GM12878 (cell line): Measurements from ENCODE around the gene BCL11A. TPM values are rescaled to one million over a fixed set of nuclear protein-coding genes. Genes with fewer than 3 reads are reported as not detected.

Source experiments
- ATAC-seq: fragments of 200-7000 bp; cut with Tn5 transposase; 3 replicates; pipeline ENCODE4 v1.9.1; 2020; ENCODE audit warnings: mild to moderate bottlenecking, moderate library complexity
- BruUV-seq: library from RNA; stranded (reverse); fragments of 400-500 nt; replicated peaks from 2 replicates; lab custom pipeline; 2021; lab: Mats Ljungman, UMichigan
- CTCF ChIA-PET: fragments of 300-600 bp; sonication (Branson Sonifier 250); formaldehyde crosslinking; extraction: SDS; loops from one replicate; lab custom pipeline; 2021; ENCODE audit warnings: inconsistent platforms; lab: Yijun Ruan, JAX
- POLR2A ChIA-PET: fragments of 350-600 bp; formaldehyde crosslinking; extraction: SDS; loops from one replicate; lab custom pipeline; 2021; ENCODE audit warnings: inconsistent platforms; lab: Charles Lee
- RAD21 ChIA-PET: fragments of 300-600 bp; sonication (Branson Sonifier 250); formaldehyde crosslinking; loops from one replicate; lab custom pipeline; 2023; ENCODE audit warnings: antibody characterized with exemption; ENCODE audit not compliant: unreplicated experiment; lab: Charles Lee
- SMC1A ChIA-PET: fragments of 300-600 bp; sonication (Branson Sonifier 250); formaldehyde crosslinking; loops from one replicate; lab custom pipeline; 2023; ENCODE audit not compliant: unreplicated experiment, uncharacterized antibody; lab: Charles Lee
- DNase-seq: peaks from one replicate; pipeline ENCODE4 v3.0.0-alpha.2; 2011; ENCODE audit warnings: low read depth, low spot score
- FAIRE-seq: peaks from 3 replicates; lab custom pipeline; 2011; peaks lifted over from hg19 to GRCh38; lab: Jason Lieb, UNC
- H2AFZ ChIP-seq: 2 replicates; pipeline ENCODE4 v1.6.0; 2011; ENCODE audit warnings: low read depth, low read length, control low read depth; ENCODE audit not compliant: control insufficient read depth
- H3K27ac ChIP-seq: 2 replicates; pipeline ENCODE4 v1.5.1; 2011; ENCODE audit warnings: control low read depth; ENCODE audit not compliant: control insufficient read depth, insufficient read depth
- H3K27me3 ChIP-seq, 2 experiments: replicated peaks in 1 of 2; 2 replicates each; pipeline versions ENCODE4 v1.6.0 to v1.6.1; 2011; ENCODE audit warnings: low read length in 1 of 2; ENCODE audit not compliant: control insufficient read depth in 2 of 2, insufficient read depth in 2 of 2
- H3K36me3 ChIP-seq, 2 experiments: 2 replicates each; pipeline ENCODE4 v1.5.1; 2011; ENCODE audit warnings: low read length in 1 of 2; ENCODE audit not compliant: control insufficient read depth in 2 of 2, insufficient read depth in 2 of 2
- H3K4me1 ChIP-seq: 2 replicates; pipeline ENCODE4 v1.6.1; 2011; ENCODE audit warnings: mild to moderate bottlenecking, low read length, moderate library complexity, mixed read lengths; ENCODE audit not compliant: control insufficient read depth, insufficient read depth
- H3K4me2 ChIP-seq: 2 replicates; pipeline ENCODE4 v1.6.0; 2011; ENCODE audit warnings: control low read depth; ENCODE audit not compliant: control insufficient read depth, insufficient read depth
- H3K4me3 ChIP-seq: fragments of 200-600 bp; sonication (generic); 2 replicates; pipeline ENCODE4 v1.5.1; 2016
- H3K79me2 ChIP-seq: 2 replicates; pipeline ENCODE4 v1.6.0; 2011; ENCODE audit warnings: low read length; ENCODE audit not compliant: control insufficient read depth, insufficient read depth
- H3K9ac ChIP-seq: 2 replicates; pipeline ENCODE4 v1.8.0; 2011; ENCODE audit warnings: low read length, control low read depth, mixed read lengths; ENCODE audit not compliant: control insufficient read depth, insufficient read depth
- H3K9me3 ChIP-seq: replicated peaks from 3 replicates; pipeline ENCODE4 v1.5.1; 2011; ENCODE audit warnings: mild to moderate bottlenecking, low read length; ENCODE audit not compliant: control insufficient read depth, insufficient read depth
- H4K20me1 ChIP-seq: 2 replicates; pipeline ENCODE4 v1.6.0; 2011; ENCODE audit not compliant: control insufficient read depth, insufficient read depth
- CREM ChIP-seq: IDR thresholded peaks from 2 replicates; pipeline ENCODE4 v1.6.1; 2014; ENCODE audit warnings: antibody characterized with exemption, low read depth
- EED ChIP-seq: sonication (generic); IDR thresholded peaks from 2 replicates; pipeline ENCODE4 v1.6.1; 2016; ENCODE audit warnings: antibody characterized with exemption, low read depth
- ETV6 ChIP-seq, 2 experiments: fragments of 450-650 bp in 1 of 2; IDR thresholded peaks in 1 of 2; conservative IDR thresholded peaks in 1 of 2; 2 replicates each; pipeline ENCODE4 v1.6.1; 2014; ENCODE audit warnings: antibody characterized with exemption in 1 of 2, borderline replicate concordance in 1 of 2, low read depth in 1 of 2, mild to moderate bottlenecking in 1 of 2, moderate library complexity in 1 of 2
- MYB ChIP-seq: fragments of 150-350 bp; IDR thresholded peaks from 2 replicates; pipeline ENCODE4 v1.6.1; 2014; ENCODE audit warnings: mild to moderate bottlenecking, low read depth, low read length, borderline replicate concordance
- NFYB ChIP-seq: IDR thresholded peaks from 2 replicates; pipeline ENCODE4 v1.6.1; 2011; ENCODE audit warnings: low read depth, mild to moderate bottlenecking, low read length, improper control_type of control experiment, moderate library complexity; ENCODE audit not compliant: insufficient read depth
- ZNF207 ChIP-seq: fragments of 450-650 bp; IDR thresholded peaks from 2 replicates; pipeline ENCODE4 v1.6.1; 2014; ENCODE audit warnings: antibody characterized with exemption, mild to moderate bottlenecking, borderline replicate concordance
- ZSCAN29 ChIP-seq: fragments of 450-650 bp; IDR thresholded peaks from 2 replicates; pipeline ENCODE4 v1.6.1; 2017; ENCODE audit warnings: mild to moderate bottlenecking, moderate library complexity
- WGBS: methylation state at CpG from one replicate; pipeline ENCODE4 v1.1.6; 2016; ENCODE audit warnings: low lambda C conversion rate; ENCODE audit not compliant: insufficient replicate concordance, insufficient coverage; ENCODE audit errors: missing lambda C conversion rate; 5-methylcytosine and 5-hydroxymethylcytosine counted together
- in situ Hi-C: fragments of 300-500 bp; cut with MboI; formaldehyde crosslinking; loops from 9 replicates; pipeline ENCODE4 v1.14.3; 2018; ENCODE audit warnings: mixed read lengths
- intact Hi-C: fragments of 100-400 bp; cut with micrococcal nuclease; formaldehyde crosslinking; loops from one replicate; pipeline ENCODE4 v1.14.2; 2022; ENCODE audit not compliant: unreplicated experiment
- polyA plus RNA-seq, 11 experiments: library from polyadenylated mRNA; depleted of rRNA in 4 of 11; unstranded in 6 of 11; stranded (reverse) in 5 of 11; fragments of >200 nt; fragmentation: Nextera tagmentation in 4 of 11; fragmentation: Illumina TruSeq in 1 of 11; extraction: Ambion mirVana in 4 of 11; extraction: Trizol in 1 of 11; gene quantifications; 1 replicate in 1 of 11; 2 replicates in 10 of 11; pipeline versions ENCODE4 v1.2.1 to v1.2.3, GENCODE V29; 2011 to 2016; ENCODE audit warnings: inconsistent platforms in 2 of 11, missing spikeins in 2 of 11, low read depth in 1 of 11
- total RNA-seq, 4 experiments: library from RNA; depleted of rRNA in 3 of 4; stranded (reverse); fragments of >200 nt in 3 of 4; fragmentation: Illumina TruSeq in 1 of 4; extraction: Trizol in 1 of 4; gene quantifications; 2 replicates each; pipeline versions ENCODE4 v1.2.1 to v1.2.3, GENCODE V29; 2013 to 2021
- TF ChIP-seq, protein P1 (sequence below): IDR thresholded peaks from 2 replicates; pipeline ENCODE4 v1.6.1; 2011; ENCODE audit warnings: low read depth, low read length, improper control_type of control experiment, borderline replicate concordance
- TF ChIP-seq, protein P2 (sequence below): fragments of 450-650 bp; IDR thresholded peaks from 2 replicates; pipeline ENCODE4 v1.6.1; 2014; ENCODE audit warnings: mild to moderate bottlenecking
- TF ChIP-seq, protein P3 (sequence below): fragments of 450-650 bp; IDR thresholded peaks from 2 replicates; pipeline ENCODE4 v1.6.1; 2016; ENCODE audit warnings: mild to moderate bottlenecking
- TF ChIP-seq, protein P4 (sequence below): fragments of 450-650 bp; IDR thresholded peaks from 2 replicates; pipeline ENCODE4 v1.6.1; 2016; ENCODE audit warnings: mild to moderate bottlenecking, moderate library complexity, borderline replicate concordance

The BCL11A gene
- total and polyA plus RNA-seq, 10 of the 15 experiments (the other 5 are each of a cell fraction or from before 2014, with no cell fraction given) = 7.5 to 26.6 (median 11.1) TPM; not detected in 1

DNA sequence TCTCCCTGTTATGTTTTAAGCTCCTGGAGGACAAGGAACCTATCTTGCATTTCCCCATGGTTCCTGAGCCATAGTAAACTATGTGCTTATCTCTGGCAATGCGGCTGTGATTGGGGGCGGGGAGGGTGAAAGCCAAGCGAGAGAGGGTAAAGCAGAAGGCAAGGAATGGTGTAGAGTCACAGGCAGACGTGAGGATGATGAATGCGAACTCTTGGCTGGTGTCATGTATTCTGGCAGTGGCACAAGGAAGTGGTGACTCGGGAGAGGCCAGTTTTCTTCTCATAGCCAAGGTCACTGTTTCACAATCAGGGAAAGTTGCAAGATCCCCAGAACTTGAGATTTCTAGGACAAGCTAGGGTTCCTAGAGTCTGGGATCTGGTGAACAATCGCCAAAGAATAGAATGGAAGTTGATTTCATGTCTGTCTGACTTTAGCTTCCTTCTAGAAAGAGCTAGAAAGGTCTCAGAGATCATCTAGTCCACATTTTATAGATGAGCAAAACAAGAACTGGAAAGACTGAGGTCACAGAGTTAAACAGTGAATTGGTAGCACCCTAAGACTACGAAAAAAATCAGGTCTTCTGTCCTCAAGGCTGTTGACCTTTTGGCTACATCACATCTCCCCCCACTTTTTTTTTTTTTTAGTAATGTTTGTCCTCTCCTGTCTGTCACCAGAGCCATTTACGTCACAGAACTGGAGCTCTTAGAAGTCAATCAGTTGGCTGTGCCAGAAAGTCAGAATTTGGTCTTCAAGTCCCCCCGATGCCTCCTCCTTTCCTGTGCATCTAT is 137.0 kb downstream of the BCL11A start:
- 94% methylated on average over 10 of the region's 10 CpGs for WGBS

More for the DNA sequence above, 137.0 kb downstream of the BCL11A start:
- DNase-seq (no peak), ATAC-seq (no peak), FAIRE-seq (no peak)
- BruUV-seq = no TSS peak
- CTCF ChIA-PET = no interaction called here
- Histone ChIP-seq H3K4me3 (no peak overlapping the region), H3K36me3 (no peaks in the 10 kb centered on the region), H3K27me3 (no peaks in the 10 kb centered on the region), H3K79me2 (no peaks in the 10 kb centered on the region), H3K27ac (no peak overlapping the region), H3K9ac (no peak overlapping the region), H3K4me1 (peaks cover 34% of the 10 kb centered on the region), H3K4me2 (no peak overlapping the region), H3K9me3 (no peaks in the 10 kb centered on the region), H4K20me1 (no peaks in the 10 kb centered on the region), H2AFZ (no peak overlapping the region)
- SMC1A ChIA-PET = interaction anchor here (0.6 to 1.5 kb wide), 6 partner anchors 9 to 111 kb away, joined by 3 to 4 read pairs (median 4); no protein-coding TSS in a partner anchor
- RAD21 ChIA-PET = interaction anchor here (0.6 to 1.0 kb wide), 2 partner anchors 115 to 134 kb away, joined by 3 read pairs; no protein-coding TSS in a partner anchor
- in situ Hi-C loops = no loop called here
- POLR2A ChIA-PET = interaction anchor here (0.6 kb wide), 1 partner anchor 541 kb away, joined by 5 read pairs; no protein-coding TSS in a partner anchor
- intact Hi-C loops = no loop called here
- TF ChIP-seq, protein P1, sequence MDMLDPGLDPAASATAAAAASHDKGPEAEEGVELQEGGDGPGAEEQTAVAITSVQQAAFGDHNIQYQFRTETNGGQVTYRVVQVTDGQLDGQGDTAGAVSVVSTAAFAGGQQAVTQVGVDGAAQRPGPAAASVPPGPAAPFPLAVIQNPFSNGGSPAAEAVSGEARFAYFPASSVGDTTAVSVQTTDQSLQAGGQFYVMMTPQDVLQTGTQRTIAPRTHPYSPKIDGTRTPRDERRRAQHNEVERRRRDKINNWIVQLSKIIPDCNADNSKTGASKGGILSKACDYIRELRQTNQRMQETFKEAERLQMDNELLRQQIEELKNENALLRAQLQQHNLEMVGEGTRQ = no peak
- TF ChIP-seq EED (no peak), NFYB (no peak), ETV6 (conservative IDR thresholded peaks at IDR 0.05 in 1 of 2, IDR thresholded peaks at IDR 0.05 in 1 of 2; ENCODE audit: borderline replicate concordance in 1 of 2, low read depth in 1 of 2) (no peak), CREM (no peak), MYB (no peak), ZNF207 (no peak), ZSCAN29 (no peak)
- TF ChIP-seq, protein P2, sequence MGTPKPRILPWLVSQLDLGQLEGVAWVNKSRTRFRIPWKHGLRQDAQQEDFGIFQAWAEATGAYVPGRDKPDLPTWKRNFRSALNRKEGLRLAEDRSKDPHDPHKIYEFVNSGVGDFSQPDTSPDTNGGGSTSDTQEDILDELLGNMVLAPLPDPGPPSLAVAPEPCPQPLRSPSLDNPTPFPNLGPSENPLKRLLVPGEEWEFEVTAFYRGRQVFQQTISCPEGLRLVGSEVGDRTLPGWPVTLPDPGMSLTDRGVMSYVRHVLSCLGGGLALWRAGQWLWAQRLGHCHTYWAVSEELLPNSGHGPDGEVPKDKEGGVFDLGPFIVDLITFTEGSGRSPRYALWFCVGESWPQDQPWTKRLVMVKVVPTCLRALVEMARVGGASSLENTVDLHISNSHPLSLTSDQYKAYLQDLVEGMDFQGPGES = no peak
- TF ChIP-seq, protein P3, sequence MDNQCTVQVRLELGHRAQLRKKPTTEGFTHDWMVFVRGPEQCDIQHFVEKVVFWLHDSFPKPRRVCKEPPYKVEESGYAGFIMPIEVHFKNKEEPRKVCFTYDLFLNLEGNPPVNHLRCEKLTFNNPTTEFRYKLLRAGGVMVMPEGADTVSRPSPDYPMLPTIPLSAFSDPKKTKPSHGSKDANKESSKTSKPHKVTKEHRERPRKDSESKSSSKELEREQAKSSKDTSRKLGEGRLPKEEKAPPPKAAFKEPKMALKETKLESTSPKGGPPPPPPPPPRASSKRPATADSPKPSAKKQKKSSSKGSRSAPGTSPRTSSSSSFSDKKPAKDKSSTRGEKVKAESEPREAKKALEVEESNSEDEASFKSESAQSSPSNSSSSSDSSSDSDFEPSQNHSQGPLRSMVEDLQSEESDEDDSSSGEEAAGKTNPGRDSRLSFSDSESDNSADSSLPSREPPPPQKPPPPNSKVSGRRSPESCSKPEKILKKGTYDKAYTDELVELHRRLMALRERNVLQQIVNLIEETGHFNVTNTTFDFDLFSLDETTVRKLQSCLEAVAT = no peak
- TF ChIP-seq, protein P4, sequence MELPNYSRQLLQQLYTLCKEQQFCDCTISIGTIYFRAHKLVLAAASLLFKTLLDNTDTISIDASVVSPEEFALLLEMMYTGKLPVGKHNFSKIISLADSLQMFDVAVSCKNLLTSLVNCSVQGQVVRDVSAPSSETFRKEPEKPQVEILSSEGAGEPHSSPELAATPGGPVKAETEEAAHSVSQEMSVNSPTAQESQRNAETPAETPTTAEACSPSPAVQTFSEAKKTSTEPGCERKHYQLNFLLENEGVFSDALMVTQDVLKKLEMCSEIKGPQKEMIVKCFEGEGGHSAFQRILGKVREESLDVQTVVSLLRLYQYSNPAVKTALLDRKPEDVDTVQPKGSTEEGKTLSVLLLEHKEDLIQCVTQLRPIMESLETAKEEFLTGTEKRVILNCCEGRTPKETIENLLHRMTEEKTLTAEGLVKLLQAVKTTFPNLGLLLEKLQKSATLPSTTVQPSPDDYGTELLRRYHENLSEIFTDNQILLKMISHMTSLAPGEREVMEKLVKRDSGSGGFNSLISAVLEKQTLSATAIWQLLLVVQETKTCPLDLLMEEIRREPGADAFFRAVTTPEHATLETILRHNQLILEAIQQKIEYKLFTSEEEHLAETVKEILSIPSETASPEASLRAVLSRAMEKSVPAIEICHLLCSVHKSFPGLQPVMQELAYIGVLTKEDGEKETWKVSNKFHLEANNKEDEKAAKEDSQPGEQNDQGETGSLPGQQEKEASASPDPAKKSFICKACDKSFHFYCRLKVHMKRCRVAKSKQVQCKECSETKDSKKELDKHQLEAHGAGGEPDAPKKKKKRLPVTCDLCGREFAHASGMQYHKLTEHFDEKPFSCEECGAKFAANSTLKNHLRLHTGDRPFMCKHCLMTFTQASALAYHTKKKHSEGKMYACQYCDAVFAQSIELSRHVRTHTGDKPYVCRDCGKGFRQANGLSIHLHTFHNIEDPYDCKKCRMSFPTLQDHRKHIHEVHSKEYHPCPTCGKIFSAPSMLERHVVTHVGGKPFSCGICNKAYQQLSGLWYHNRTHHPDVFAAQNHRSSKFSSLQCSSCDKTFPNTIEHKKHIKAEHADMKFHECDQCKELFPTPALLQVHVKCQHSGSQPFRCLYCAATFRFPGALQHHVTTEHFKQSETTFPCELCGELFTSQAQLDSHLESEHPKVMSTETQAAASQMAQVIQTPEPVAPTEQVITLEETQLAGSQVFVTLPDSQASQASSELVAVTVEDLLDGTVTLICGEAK = no peak
